SKM-1 (cell line): ENCODE results near the gene BMPR2.
"Not testable (repeated sequence)": the region's sequence is repeated elsewhere in the genome, so short reads cannot be mapped to it uniquely, and the experiment has no call there.

ENCODE experiments used
- DNase-seq: peaks from one replicate; lab custom pipeline; 2025; ENCODE audit not compliant: unreplicated experiment; lab: John Stamatoyannopoulos, UW

The BMPR2 gene

GRCh38 chr2:202378662-202379358 lies 2.7 kb downstream of the BMPR2 start:
- no peak for DNase-seq

- no peak for DNase-seq
Observed at GRCh38 chr2:202382684-202383083, 6.6 kb downstream of the BMPR2 start.

GRCh38 chr2:202386495-202386894 lies 10.4 kb downstream of the BMPR2 start:
- not testable (repeated sequence) for DNase-seq

- no peak for DNase-seq
Observed at GRCh38 chr2:202387608-202388342, 11.6 kb downstream of the BMPR2 start.

- DNase-seq: no peak
Observed at GRCh38 chr2:202400941-202401340, 24.8 kb downstream of the BMPR2 start.

- DNase-seq: no peak
Observed at GRCh38 chr2:202405798-202406197, 29.7 kb downstream of the BMPR2 start.

- no peak for DNase-seq
Observed at GRCh38 chr2:202406445-202406978, 30.4 kb downstream of the BMPR2 start.

GRCh38 chr2:202408546-202409140 lies 32.5 kb downstream of the BMPR2 start:
- no peak for DNase-seq

- no peak for DNase-seq
Observed at GRCh38 chr2:202410092-202410491, 34.0 kb downstream of the BMPR2 start.

GRCh38 chr2:202411097-202411496 lies 35.0 kb downstream of the BMPR2 start:
- no peak for DNase-seq

- no peak for DNase-seq
Observed at GRCh38 chr2:202418027-202418426, 41.9 kb downstream of the BMPR2 start.

GRCh38 chr2:202418511-202418910 lies 42.4 kb downstream of the BMPR2 start:
- DNase-seq: no peak

GRCh38 chr2:202423139-202423538 lies 47.0 kb downstream of the BMPR2 start:
- DNase-seq: no peak

GRCh38 chr2:202425036-202425435 lies 48.9 kb downstream of the BMPR2 start:
- no peak for DNase-seq

GRCh38 chr2:202426751-202427150 lies 50.6 kb downstream of the BMPR2 start:
- no peak for DNase-seq

- no peak for DNase-seq
Observed at GRCh38 chr2:202429164-202429980, 53.2 kb downstream of the BMPR2 start.

- DNase-seq: no peak
Observed at GRCh38 chr2:202432776-202433175, 56.6 kb downstream of the BMPR2 start.

GRCh38 chr2:202434472-202434871 lies 58.3 kb downstream of the BMPR2 start:
- no peak for DNase-seq

GRCh38 chr2:202436626-202437025 lies 60.5 kb downstream of the BMPR2 start:
- no peak for DNase-seq

GRCh38 chr2:202440117-202440516 lies 64.0 kb downstream of the BMPR2 start:
- DNase-seq: not testable (repeated sequence)

GRCh38 chr2:202442882-202443281 lies 66.8 kb downstream of the BMPR2 start:
- DNase-seq: no peak
